ENCODE results near the gene CSNK2A3. TPM values are rescaled to one million over a fixed set of nuclear protein-coding genes. Genes with fewer than 3 reads are reported as not detected.

CSNK2A3 gene
- total and polyA plus RNA-seq, 9 of the 15 experiments (the other 6 are each of a cell fraction or from before 2014, with no cell fraction given) = 0.33 to 6.1 (median 1.8) TPM

DNA sequence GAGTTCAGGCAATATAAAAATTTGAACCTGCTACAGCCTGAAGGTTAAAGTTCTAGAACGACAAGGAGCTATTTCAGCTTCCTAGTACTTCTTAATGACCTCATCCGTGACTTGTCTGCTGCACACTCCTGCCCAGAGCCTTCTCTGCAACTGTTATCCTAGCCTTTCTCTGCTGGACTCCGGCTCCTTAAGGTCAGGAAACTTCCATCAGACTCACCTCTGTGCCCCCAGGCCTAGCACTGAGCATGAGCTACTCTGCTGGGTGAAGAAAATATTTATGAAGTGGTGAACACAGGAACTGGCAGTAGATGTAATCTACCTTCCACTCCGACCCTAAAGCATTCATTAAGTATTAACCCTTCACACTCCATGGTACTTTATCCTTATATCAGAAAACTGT, 18.4 kb downstream of the CSNK2A3 start:
- DNase-seq (ENCODE audit: extremely low read depth in 1 of 4, low spot score in 3 of 4) (no peak), FAIRE-seq (no peak), ATAC-seq (no peak)
- ChIA-PET POLR2A (no interaction called here), CTCF (ENCODE audit: low intra/inter-chr PET ratio) (no interaction called here)
- Histone ChIP-seq H2AFZ (ENCODE audit: low read depth, low read length) (no peak overlapping the region), H3K9me1 (ENCODE audit: control insufficient read depth, insufficient read depth, low read length) (no peaks in the 10 kb centered on the region), H3K27me3 (ENCODE audit: control insufficient read depth in 2 of 2, insufficient read depth in 2 of 2, low read length in 2 of 2) (peaks cover 3 to 29% of the 10 kb centered on the region in 2 experiments; a peak in 4 of 5 replicates), H3K4me2 (ENCODE audit: insufficient read depth, low read length) (no peak overlapping the region), H3K4me3 (no peak overlapping the region), H3K79me2 (ENCODE audit: control insufficient read depth, insufficient read depth, low read length) (no peaks in the 10 kb centered on the region), H3K27ac (ENCODE audit: extremely low read depth, low read depth, low read length) (no peak overlapping the region), H3K9me3 (replicated peaks; ENCODE audit: control insufficient read depth, insufficient read depth, low read depth, low read length) (no peaks in the 10 kb centered on the region), H3K4me1 (replicated peaks in 1 of 2; ENCODE audit: control insufficient read depth in 2 of 2, insufficient read depth in 2 of 2, low read length in 2 of 2) (no peaks in the 10 kb centered on the region), H4K20me1 (replicated peaks; ENCODE audit: control insufficient read depth, insufficient read depth, low read length) (no peaks in the 10 kb centered on the region), H3K9ac (ENCODE audit: insufficient read depth in 1 of 2, low read depth in 2 of 2, low read length in 2 of 2) (no peak overlapping the region), H3K36me3 (ENCODE audit: control insufficient read depth, insufficient read depth, low read length) (no peaks in the 10 kb centered on the region)
- in situ Hi-C loops (cut with MboI) = no loop called here
- no TSS peak for BruUV-seq (replicated peaks)
- TF ChIP-seq CBX2 (IDR thresholded peaks at IDR 0.05; ENCODE audit: insufficient read depth, low read length, poor library complexity, severe bottlenecking) (no peak), USF2 (CRISPR knock-in tag; IDR thresholded peaks at IDR 0.05) (no peak), LCOR (CRISPR knock-in tag; IDR thresholded peaks at IDR 0.05) (no peak), ZBTB5 (IDR thresholded peaks at IDR 0.05) (no peak)
- 0% methylated on average over 4 of the region's 4 CpGs for WGBS (ENCODE audit: insufficient coverage, low coverage, missing lambda C conversion rate)
- intact Hi-C loops (cut with micrococcal nuclease) = no loop called here

Measured in K562 (cell line).